ENCODE results near the gene ANKDD1A. TPM values are rescaled to one million over a fixed set of nuclear protein-coding genes. Genes with fewer than 3 reads are reported as not detected.

Gene ANKDD1A
- polyA plus RNA-seq, 1 experiment: 4.9 TPM

DNA sequence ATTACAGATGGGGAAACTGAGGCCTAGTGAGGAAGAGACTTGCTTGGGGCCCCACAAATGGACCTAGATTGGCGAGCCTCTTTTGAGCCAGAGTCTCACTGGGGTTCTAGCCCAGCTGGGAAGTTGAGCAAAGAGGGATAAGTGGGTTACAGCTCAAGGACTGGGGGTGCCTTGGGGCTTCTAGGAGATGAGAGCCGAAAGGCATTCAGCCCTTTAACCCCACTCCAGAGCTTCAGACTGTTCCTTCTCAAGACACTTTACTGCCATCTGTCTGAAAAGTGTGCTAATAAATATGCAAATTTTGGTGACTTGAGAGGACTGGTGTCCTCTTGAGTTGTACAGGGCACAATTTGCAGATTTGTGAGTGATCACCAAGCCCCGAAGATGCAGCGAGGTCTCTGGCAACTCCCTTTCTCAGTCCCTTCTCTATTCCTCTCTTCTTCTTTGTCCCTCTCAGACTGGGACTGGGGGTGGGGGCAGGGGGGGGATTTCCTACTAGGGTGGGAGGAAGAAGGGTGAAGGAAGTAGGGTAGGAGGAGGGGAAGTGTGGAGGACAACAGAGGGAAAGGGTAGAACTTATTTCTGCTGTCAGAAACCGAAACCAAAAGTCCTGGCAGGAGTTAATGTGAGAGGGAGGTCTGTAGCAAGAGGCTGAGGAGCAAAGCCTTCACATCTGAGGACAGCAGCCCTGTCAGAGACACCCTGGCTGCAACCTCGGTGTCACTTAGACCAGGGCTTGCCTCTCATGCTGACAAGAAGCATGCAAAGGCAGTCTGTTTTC is 16.2 kb upstream of the ANKDD1A start:
- Histone ChIP-seq H3K27me3 (ENCODE audit: control insufficient read depth, insufficient read depth, low read length) (no peaks in the 10 kb centered on the region), H3K4me3 (ENCODE audit: low read depth, low read length) (no peak overlapping the region), H3K36me3 (ENCODE audit: control insufficient read depth, insufficient read depth, low read length) (no peaks in the 10 kb centered on the region; the same call in 1 of the 2 replicates)
- CTCF ChIA-PET: interaction anchor here (2.2 kb wide), 1 partner anchor 38 kb away, joined by 6 read pairs; no protein-coding TSS in a partner anchor
- POLR2A ChIA-PET: no interaction called here
- no peak for DNase-seq (ENCODE audit: low read depth)
- TF ChIP-seq, protein P1, sequence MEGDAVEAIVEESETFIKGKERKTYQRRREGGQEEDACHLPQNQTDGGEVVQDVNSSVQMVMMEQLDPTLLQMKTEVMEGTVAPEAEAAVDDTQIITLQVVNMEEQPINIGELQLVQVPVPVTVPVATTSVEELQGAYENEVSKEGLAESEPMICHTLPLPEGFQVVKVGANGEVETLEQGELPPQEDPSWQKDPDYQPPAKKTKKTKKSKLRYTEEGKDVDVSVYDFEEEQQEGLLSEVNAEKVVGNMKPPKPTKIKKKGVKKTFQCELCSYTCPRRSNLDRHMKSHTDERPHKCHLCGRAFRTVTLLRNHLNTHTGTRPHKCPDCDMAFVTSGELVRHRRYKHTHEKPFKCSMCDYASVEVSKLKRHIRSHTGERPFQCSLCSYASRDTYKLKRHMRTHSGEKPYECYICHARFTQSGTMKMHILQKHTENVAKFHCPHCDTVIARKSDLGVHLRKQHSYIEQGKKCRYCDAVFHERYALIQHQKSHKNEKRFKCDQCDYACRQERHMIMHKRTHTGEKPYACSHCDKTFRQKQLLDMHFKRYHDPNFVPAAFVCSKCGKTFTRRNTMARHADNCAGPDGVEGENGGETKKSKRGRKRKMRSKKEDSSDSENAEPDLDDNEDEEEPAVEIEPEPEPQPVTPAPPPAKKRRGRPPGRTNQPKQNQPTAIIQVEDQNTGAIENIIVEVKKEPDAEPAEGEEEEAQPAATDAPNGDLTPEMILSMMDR (IDR thresholded peaks at IDR 0.05; ENCODE audit: insufficient read depth, low read depth, low read length): no peak

DNA sequence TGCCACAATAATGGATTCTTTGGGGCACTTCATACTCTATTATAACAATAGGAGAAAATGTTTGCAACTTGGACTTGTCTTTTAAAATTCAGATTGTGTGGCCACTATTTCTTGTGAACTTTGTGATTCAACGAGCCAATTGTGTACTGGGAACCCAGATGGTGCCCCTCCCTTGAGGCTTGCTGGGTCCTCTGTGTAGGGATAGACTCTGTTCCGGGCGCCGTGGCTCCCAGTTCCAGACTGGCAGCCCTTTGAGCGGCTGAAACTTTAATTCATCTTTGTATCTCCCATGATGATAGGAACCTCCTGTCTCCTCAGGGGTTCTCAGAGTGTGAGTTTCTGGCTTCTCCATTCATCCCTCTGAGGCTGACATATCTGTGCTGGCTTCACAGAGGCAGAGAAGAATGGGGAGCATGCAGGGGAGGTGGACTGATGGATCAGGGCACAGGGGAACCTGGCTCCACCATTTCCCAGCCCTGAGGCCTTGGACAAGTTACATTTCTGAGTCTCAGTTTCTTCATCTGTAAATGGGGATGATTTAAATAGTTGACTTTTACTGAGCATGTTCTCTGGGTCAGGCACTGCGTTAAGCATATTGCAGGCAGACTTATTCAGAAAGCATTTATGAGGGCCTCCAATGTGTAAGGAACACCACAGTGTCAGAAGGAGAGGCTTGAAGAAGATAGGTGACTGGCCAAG is 15.2 kb upstream of the ANKDD1A start:
- no peaks in the 10 kb centered on the region for H3K27me3 ChIP-seq (ENCODE audit: control insufficient read depth, insufficient read depth, low read length)
- H3K4me3 ChIP-seq (ENCODE audit: low read depth, low read length): no peak overlapping the region
- ChIA-PET POLR2A (no interaction called here), CTCF (interaction anchor here (0.7 kb wide), 1 partner anchor 169 kb away, joined by 3 read pairs; no protein-coding TSS in a partner anchor)
- no peaks in the 10 kb centered on the region; the same call in 1 of the 2 replicates for H3K36me3 ChIP-seq (ENCODE audit: control insufficient read depth, insufficient read depth, low read length)
- TF ChIP-seq, protein P1 (IDR thresholded peaks at IDR 0.05; ENCODE audit: insufficient read depth, low read depth, low read length): no peak
- DNase-seq (ENCODE audit: low read depth): no peak

DNA sequence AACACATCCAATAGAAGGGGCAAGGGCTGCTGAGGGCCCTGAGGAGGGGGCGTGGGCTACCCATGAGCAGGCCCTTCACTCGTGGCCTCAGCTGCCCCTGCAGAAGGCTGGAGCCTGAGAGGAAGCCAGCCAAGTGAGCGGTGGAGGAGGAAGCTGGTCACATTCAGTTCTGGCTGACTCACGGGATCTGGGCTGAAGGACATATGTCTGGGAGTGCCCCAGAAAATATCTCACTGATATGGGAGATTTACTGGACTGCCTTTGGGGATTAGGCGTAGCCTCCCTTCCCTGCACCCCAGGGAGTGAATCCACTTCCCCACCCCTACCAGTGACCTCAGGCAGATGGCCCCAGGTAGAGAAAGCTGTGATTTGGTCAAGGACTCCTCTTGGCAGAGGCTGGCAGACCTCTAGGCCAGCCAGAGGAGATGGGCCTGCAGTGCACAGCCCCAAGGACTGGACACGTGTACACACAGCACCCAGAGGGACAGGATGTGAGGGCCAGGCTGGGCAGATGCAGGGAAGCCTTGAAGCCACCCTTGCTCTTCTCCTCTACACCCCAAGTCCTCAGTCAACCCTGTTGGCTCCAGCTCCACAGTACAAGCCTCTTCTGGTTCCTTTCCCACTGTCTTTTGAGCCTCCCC is 14.2 kb upstream of the ANKDD1A start:
- Histone ChIP-seq H3K36me3 (ENCODE audit: control insufficient read depth, insufficient read depth, low read length) (no peaks in the 10 kb centered on the region), H3K4me3 (ENCODE audit: low read depth, low read length) (no peak overlapping the region), H3K27me3 (ENCODE audit: control insufficient read depth, insufficient read depth, low read length) (no peaks in the 10 kb centered on the region)
- ChIA-PET CTCF (interaction anchor here (0.6 to 1.1 kb wide), 3 partner anchors 9 to 170 kb away, joined by 3 read pairs; no protein-coding TSS in a partner anchor), POLR2A (no interaction called here)
- no peak for DNase-seq (ENCODE audit: low read depth)
- TF ChIP-seq, protein P1 (IDR thresholded peaks at IDR 0.05; ENCODE audit: insufficient read depth, low read depth, low read length): no peak

DNA sequence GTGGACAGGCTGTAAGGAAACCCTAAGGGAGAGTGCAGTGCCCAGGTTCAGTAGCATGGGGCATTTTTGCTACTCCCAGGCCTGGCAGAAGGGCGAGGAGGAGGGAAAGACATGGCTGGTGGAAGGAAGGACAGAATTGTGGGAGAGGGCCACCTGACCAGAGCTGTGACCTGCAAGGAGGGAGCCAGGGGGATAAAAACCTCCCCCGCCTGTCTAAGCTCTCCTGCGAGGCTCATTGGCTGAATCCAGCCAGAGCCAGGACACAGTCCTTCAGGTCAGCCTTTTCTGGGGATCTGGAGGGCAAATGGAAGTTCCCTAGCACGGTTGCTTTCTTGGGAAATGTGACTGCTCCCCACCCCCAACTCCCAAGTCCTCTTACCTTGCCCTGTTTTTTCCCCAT is 13.3 kb upstream of the ANKDD1A start:
- TF ChIP-seq, protein P1 (IDR thresholded peaks at IDR 0.05; ENCODE audit: insufficient read depth, low read depth, low read length): no peak
- Histone ChIP-seq H3K36me3 (ENCODE audit: control insufficient read depth, insufficient read depth, low read length) (no peaks in the 10 kb centered on the region), H3K27me3 (ENCODE audit: control insufficient read depth, insufficient read depth, low read length) (no peaks in the 10 kb centered on the region), H3K4me3 (ENCODE audit: low read depth, low read length) (no peak overlapping the region)
- ChIA-PET POLR2A (no interaction called here), CTCF (interaction anchor here (0.9 to 1.1 kb wide), 2 partner anchors 22 to 57 kb away, joined by 3 read pairs; no protein-coding TSS in a partner anchor)
- no peak for DNase-seq (ENCODE audit: low read depth)

DNA sequence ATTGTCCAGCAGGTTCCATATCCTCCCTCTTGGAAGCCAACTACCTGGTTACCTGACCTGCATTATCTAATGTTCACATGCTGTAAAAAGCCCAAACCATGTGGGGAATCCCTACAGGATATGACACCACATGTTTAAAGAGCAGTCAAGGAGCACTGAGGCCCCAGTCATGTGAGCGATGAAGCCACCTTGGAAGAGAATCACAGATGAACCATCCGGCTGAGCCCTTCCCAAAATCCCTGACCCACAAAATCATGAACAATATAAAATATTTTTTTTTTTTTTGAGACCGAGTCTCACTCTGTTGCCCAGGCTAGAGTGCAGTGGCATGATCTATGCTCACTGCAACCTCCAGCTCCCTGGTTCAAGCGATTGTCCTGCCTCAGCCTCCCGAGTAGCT is 10.6 kb upstream of the ANKDD1A start:
- Histone ChIP-seq H3K27me3 (ENCODE audit: control insufficient read depth, insufficient read depth, low read length) (no peaks in the 10 kb centered on the region), H3K36me3 (ENCODE audit: control insufficient read depth, insufficient read depth, low read length) (no peaks in the 10 kb centered on the region), H3K4me3 (ENCODE audit: low read depth, low read length) (no peak overlapping the region)
- no peak for DNase-seq (ENCODE audit: low read depth)
- ChIA-PET CTCF (interaction anchor here (1.4 kb wide), 1 partner anchor 7 kb away, joined by 3 read pairs; no protein-coding TSS in a partner anchor), POLR2A (no interaction called here)
- TF ChIP-seq, protein P1 (IDR thresholded peaks at IDR 0.05; ENCODE audit: insufficient read depth, low read depth, low read length): no peak

Measured in BJ (cell line).